GM21717 (cell line): Measurements from ENCODE around the gene CISD3.
A peak's percentile ranks its signal among the peaks of the same experiment; 100 is the strongest.

Source experiments
- ATAC-seq: cut with Tn5 transposase; IDR thresholded peaks from one replicate; pipeline ENCODE4 v1.9.1; 2021; ENCODE audit warnings: mild to moderate bottlenecking, moderate library complexity; ENCODE audit not compliant: unreplicated experiment

The CISD3 gene, protein sequence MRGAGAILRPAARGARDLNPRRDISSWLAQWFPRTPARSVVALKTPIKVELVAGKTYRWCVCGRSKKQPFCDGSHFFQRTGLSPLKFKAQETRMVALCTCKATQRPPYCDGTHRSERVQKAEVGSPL

GRCh38 chr17:38729886-38730525 lies at the start of gene CISD3:
Gene CISD3, plus strand, starts transcription at chr17:38730341. Its CDS starts 18 bp downstream, at chr17:38730359.
- ATAC-seq, result peak; percentile 54

DNA sequence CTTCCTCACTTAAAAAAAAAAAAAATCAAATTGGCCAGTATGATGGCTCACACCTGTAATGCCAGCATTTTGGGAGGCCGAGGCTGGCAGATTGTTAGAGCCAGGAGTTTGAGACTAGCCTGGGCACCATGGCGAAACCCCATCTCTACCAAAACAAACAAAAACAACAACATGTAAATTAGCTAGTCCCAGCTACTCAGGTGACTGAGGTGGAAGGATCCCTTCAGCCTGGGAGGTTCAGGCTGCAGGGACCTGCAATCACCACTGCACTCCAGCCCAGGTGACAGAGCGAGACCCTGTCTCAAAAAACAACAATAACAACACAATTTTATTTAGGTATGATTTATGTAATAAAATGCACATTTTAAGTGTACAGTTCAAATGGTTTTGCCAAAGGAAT lies 49.0 kb upstream of the CISD3 start:
- ATAC-seq, result no peak

- ATAC-seq, result no peak
Measured at GRCh38 chr17:38685491-38685890, 44.6 kb upstream of the CISD3 start.

DNA sequence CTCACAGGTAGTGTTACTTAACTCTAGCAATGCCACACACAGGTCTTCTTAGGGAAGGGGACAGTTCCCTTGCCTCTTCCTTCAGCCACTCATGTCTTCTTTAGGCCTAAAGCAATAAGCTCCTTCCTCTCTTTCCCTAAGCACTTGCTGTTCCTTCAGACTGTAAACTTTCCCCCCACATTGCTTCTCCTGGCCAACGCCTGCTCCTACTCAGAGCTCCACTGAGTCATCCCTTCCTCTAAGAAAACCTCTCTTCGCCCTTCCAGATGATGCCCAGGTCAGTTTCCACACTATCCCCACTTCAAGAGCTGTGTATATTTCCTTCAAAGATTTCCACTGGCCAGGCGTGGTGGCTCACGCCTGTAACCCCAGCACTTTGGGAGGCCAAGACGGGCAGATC lies 42.9 kb upstream of the CISD3 start:
- no peak for ATAC-seq

GRCh38 chr17:38690386-38690785 lies 39.8 kb upstream of the CISD3 start:
- no peak for ATAC-seq

DNA sequence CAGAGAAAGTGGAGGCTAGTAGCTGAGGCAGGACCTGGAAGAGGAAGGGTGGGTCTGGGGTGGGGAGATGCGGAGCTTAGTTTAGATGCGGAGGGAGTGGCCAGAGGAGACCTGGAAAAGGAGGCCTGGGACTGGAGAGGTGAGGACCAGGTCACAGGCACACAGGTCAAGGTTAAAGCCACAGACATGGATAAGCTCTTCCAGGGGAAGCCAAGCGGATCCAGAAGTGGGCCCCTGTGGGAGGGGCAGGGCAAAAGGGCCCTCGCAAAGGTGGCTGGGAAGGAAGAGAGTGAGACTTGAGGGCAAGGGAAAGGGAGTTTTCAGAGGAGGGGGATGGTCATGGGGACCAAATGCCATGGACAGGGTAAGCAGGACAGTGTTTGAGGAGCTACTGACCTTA lies 39.0 kb upstream of the CISD3 start:
- no peak for ATAC-seq

- ATAC-seq, result no peak
Measured at GRCh38 chr17:38693700-38694329, 36.3 kb upstream of the CISD3 start.

- ATAC-seq, result no peak
Measured at GRCh38 chr17:38697061-38697820, 32.9 kb upstream of the CISD3 start.

DNA sequence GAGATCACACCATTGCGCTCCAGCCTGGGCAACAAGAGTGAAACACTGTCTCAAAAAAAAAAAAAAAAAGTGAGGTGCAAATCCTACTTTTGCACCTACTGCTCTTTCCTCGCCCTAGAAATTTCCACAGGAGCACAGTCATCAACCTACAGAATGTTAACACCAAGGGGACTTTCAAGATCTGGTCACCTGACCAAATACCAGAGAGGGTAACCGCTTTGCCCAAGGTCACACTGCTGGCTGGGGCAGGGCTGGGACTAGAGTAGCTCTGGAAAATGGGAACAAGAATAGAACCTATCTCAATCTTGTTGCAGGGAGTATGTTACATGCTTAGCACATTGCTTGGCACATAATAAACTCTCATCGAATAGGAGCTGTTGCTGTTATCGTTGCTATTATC lies 31.4 kb upstream of the CISD3 start:
- no peak for ATAC-seq

DNA sequence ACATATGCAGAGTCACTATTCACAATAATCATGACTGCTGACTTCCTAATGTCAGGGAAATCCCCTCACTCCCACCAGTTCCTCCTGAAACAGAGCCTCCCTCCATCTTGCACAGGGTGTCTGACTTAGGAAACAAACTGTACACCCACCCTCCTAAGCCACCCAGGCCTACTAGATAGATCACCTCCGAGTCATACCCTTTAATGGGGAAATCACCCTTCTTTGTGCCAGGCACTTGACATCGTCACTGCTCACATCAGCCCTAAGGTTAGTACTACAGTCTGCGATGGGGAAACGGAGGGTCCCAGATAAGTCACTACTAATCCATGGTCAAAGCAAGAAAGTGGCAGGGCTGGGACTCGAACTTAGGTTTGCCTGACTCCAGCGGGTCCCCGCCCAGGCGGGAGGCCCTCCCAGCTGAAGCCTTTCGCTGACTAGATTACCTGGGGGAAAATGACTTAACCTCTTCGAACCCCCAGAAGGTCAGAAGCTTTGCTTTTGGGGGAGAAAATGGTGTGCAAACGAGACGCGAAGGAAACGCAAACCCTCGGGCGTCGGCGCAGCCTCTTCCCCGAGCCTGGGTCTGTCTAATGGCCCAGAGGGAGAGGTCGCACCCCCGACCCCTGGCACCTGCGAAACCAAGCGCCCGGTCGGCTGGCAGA lies 28.5 kb upstream of the CISD3 start:
- peak; percentile 23 for ATAC-seq

- peak; percentile 28 for ATAC-seq
Measured at GRCh38 chr17:38702166-38702915, 27.8 kb upstream of the CISD3 start.

- ATAC-seq, result no peak
Measured at GRCh38 chr17:38702916-38703741, 27.0 kb upstream of the CISD3 start.

DNA sequence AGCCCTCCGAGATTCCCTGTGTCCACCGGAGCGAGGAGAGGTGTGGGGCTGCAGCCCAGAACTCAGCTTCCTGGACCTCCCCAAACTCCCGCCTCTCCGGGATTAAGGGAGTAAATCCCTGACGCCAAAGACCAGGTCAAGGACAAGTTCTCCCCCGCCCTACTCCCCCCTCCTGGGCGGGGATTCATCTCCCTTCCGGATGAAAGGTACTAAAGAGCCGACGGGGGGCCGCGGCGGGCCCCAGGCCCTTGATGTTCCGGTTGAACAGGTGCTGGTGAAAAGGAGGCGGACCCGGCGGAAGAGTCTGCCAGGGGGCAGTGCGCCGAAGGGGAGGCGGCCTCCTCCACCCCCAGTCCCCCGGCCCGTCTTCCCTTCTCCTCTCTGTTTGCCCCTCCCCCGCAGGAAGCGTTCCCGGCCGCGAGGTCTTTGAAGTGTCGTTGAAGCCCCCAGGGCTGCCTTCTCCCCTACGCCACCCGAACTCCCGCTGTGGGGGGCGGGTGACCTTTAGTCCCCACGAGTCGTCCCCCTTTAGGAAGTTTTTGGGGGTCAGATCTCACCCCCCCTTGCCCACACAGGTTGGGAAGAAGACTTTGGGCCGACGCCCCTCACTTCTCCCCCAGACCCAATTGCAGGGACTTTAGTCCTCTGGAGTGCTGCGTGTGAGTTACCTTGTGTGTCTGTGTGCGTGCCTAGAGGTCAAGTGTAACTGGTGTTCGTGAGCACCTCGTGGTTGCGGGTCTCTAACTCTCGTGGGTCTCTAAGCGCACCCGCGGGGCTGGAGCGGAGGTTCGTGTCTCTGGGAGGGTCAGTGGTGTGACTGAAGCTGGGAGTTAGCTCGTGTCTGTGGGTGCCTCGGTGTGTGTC lies 26.2 kb upstream of the CISD3 start:
- no peak for ATAC-seq

DNA sequence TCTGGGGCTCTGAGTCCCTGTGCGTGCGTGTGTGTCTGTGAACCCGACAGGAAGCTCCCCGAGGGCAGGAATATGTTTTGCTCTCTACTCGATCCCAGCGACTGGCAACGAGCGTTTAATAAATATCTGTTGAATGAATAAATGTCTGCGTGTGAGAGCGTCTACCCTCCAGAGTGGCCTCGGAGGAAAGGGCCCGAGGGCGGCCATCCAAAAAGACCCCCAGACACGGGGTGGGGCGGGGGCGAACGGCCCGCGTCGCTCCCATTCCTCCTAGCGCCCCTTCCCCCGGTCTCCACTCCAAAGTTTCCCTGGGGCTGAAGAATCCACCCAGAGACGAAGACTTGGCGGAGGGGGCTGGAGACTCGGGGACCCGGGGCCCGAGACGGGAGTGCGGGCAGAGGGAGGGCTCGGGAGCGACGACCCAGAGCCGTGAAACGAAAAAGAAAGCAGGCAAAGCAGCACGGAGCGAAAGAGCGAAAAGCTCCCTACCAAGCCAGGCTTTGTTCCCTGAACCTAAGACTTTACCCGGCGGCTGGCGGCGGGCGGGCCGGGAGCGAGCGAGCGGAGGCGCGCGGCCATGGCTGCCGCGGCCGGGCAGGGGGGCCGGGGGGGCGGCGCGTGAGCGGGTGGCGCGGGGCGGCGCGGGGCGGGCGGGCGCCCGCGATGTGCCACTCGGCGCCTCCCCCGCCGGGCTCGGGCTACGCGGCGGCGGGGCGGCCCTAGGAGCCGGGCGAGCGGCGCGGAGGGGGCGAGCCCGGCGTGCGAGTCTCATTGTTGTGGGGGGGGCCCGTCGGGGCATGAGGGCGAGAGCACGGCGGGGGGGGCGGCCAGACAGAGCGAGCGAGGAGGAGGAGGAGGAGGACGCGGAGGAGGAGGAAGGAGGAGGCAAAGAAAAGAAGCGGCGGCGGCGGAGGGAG lies 25.3 kb upstream of the CISD3 start, which contains the start of gene MLLT6:
Gene MLLT6 (plus strand): TSS at position 668 of the 917 bp plus-strand sequence. CDS start 360 bp downstream, outside the sequence.
- no peak for ATAC-seq

GRCh38 chr17:38705523-38705802 lies 24.7 kb upstream of the CISD3 start:
- ATAC-seq, result no peak

- ATAC-seq, result no peak
Measured at GRCh38 chr17:38705803-38706504, 24.2 kb upstream of the CISD3 start.
